Activated T-helper 1 cell treated with anti-CD3 and anti-CD28 coated beads, Interleukin-12 subunit alpha, Interleukin-12 subunit beta, Interleukin-2, Interleukin-4 antibody, amounts not matched to agents 30 ng/mL and 10 ng/mL and 1 ng/mL, durations not matched to agents 14 hours and 24 hours and 36 hours (primary cell): ENCODE measurements around the gene SMC3. TPM values are rescaled to one million over a fixed set of nuclear protein-coding genes. Genes with fewer than 3 reads are reported as not detected.
A peak's percentile ranks its signal among the peaks of the same experiment; 100 is the strongest.

Experiments
- DNase-seq: peaks from one replicate; pipeline ENCODE4 v3.0.0; 2021; ENCODE audit warnings: low spot score
- H3K27ac Mint-ChIP-seq: one replicate; pipeline ENCODE4 v1.8.0; 2021; ENCODE audit warnings: mild to moderate bottlenecking, mixed read lengths
- H3K27me3 Mint-ChIP-seq: one replicate; pipeline ENCODE4 v1.8.0; 2022; ENCODE audit warnings: mild to moderate bottlenecking, moderate library complexity, mixed read lengths; ENCODE audit not compliant: insufficient read depth
- H3K36me3 Mint-ChIP-seq: one replicate; pipeline ENCODE4 v1.8.0; 2021; ENCODE audit warnings: low read depth, mixed read lengths
- H3K4me1 Mint-ChIP-seq: one replicate; pipeline ENCODE4 v1.8.0; 2021; ENCODE audit warnings: low read depth, mixed read lengths
- H3K4me3 Mint-ChIP-seq: one replicate; pipeline ENCODE4 v1.8.0; 2021; ENCODE audit warnings: mild to moderate bottlenecking, moderate library complexity, mixed read lengths
- H3K9me3 Mint-ChIP-seq: one replicate; pipeline ENCODE4 v1.8.0; 2021; ENCODE audit warnings: mixed read lengths
- intact Hi-C: fragments of 100-400 bp; cut with micrococcal nuclease; formaldehyde crosslinking; loops from one replicate; pipeline ENCODE4 v1.15.1; 2024
- total RNA-seq: library from RNA; stranded (reverse); gene quantifications from 2 replicates; pipeline ENCODE4 v1.2.3, GENCODE V29; 2022

The SMC3 gene
- total RNA-seq, 1 donor from 2014 or later = 74.5 TPM

- H3K4me1 Mint-ChIP-seq = peaks cover 31% of the 10 kb centered on the region
- intact Hi-C loops = loop anchor here (2.0 kb wide), 1 partner anchor 33 kb away; no protein-coding TSS in a partner anchor
Measured at GRCh38 chr10:110649347-110650264, 82.1 kb downstream of the SMC3 start.

GRCh38 chr10:110650265-110650668, 82.8 kb downstream of the SMC3 start:
- no peaks in the 10 kb centered on the region for H3K36me3 Mint-ChIP-seq
- no peaks in the 10 kb centered on the region for H3K9me3 Mint-ChIP-seq
- H3K4me1 Mint-ChIP-seq = peaks cover 24% of the 10 kb centered on the region
- H3K4me3 Mint-ChIP-seq = no peak overlapping the region
- intact Hi-C loops = loop anchor here (2.0 kb wide), 1 partner anchor 33 kb away; no protein-coding TSS in a partner anchor
- no peak overlapping the region for H3K27ac Mint-ChIP-seq
- H3K27me3 Mint-ChIP-seq = peaks cover 44% of the 10 kb centered on the region
- DNase-seq = no peak

More at GRCh38 chr10:110649347-110650264, 82.1 kb downstream of the SMC3 start:
- no peaks in the 10 kb centered on the region for H3K9me3 Mint-ChIP-seq
- H3K36me3 Mint-ChIP-seq = peaks cover 2% of the 10 kb centered on the region
- DNase-seq = no peak
- H3K27me3 Mint-ChIP-seq = peaks cover 51% of the 10 kb centered on the region
- no peak overlapping the region for H3K27ac Mint-ChIP-seq
- no peak overlapping the region for H3K4me3 Mint-ChIP-seq

DNA sequence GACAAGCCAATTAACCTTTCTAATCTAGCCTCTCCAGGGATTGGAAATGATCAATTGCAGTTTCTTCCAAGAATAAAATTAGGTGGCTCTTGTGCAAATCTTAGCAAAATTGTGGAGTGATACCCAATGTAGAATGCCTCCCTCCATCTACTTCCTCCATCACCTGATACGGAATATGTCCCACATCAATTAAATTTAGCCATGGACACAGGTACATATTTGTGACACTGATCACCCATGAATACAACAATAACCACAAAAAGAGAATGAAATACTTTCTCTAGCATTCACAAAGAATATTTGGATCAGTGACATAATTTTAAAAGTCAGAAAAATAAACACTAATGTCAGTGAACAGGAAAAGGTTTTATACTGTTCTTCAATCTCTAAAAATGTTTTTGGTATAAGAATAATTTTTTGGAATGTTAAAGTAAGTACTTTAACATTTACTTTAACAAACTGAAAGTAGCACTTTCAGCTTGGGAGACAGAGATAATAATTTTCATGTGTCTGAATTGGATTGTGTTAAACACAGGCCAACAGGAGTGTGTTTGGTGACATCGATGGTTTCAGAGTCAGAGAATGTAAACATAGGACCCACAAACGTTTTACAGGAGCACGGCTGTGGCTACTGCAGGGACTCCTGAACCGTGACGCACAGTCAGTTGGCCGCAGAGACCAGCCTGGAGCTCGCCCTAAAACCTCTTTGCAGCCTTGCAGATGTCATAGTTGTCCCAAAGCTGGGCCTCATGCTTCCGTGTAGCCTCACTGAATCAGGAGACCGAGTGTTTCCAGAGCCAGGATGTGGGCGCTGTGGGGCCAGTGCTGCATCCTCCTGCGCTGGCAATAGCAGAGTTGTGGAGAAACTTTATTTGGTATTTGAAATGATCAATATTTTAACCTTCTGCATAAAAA, 83.8 kb downstream of the SMC3 start:
- peaks cover 40% of the 10 kb centered on the region for H3K27me3 Mint-ChIP-seq
- H3K36me3 Mint-ChIP-seq = no peaks in the 10 kb centered on the region
- no peaks in the 10 kb centered on the region for H3K9me3 Mint-ChIP-seq
- peak overlapping the region; percentile 27 for H3K27ac Mint-ChIP-seq
- intact Hi-C loops = loop anchor here (2.0 kb wide), 1 partner anchor 34 kb away; no protein-coding TSS in a partner anchor
- no peak for DNase-seq
- peaks cover 24% of the 10 kb centered on the region for H3K4me1 Mint-ChIP-seq
- no peak overlapping the region for H3K4me3 Mint-ChIP-seq

DNA sequence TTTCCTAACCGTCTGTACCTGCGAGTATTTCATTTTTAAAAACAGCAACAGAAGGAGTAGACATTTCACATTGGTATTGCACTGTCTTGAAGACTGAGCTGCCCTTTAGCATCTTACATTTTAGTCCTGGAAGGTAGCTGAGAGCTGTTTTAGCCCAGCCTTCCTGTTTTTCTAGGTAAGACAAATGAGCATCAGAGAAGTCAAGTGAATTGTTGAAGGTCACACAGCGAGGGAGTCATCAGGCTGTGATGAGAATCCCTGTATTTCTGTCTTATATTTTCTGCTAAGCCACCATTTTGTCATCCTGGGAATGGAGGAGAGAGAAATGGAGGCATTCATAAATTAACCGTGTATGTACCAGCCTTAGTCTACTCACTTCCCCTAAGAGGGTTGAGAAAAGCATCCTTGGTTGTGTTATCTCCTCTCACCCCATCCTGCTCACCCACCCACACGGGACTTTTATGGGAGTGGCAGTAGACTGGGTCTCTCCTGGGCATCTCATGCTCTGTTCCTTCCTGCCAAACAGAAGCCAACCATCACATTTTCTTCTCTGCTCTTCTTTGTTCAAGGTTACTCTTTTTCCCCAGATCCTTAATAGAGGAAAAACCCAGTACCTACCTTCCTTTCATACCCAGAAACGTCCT, 85.1 kb downstream of the SMC3 start:
- Mint-ChIP-seq H3K36me3 (no peaks in the 10 kb centered on the region), H3K27ac (no peak overlapping the region), H3K4me1 (peaks cover 24% of the 10 kb centered on the region), H3K9me3 (no peaks in the 10 kb centered on the region), H3K27me3 (peaks cover 34% of the 10 kb centered on the region), H3K4me3 (no peak overlapping the region)
- intact Hi-C loops = no loop called here
- no peak for DNase-seq

Other genes starting within 250 kb of the SMC3 start
- gene DUSP5, start 69.8 kb upstream of the SMC3 start, total RNA-seq = 140 and 141 TPM in 2 replicates
- gene RBM20, start 76.6 kb downstream of the SMC3 start, total RNA-seq = not detected in 2 replicates